Neural progenitor cell (in vitro differentiated cells): ENCODE measurements around the gene ARHGAP24.

Experiments
- CTCF ChIP-seq: fragments of 200-600 bp; sonication (generic); IDR thresholded peaks from 2 replicates; pipeline ENCODE4 v1.5.1; 2017; ENCODE audit warnings: antibody characterized with exemption, mild to moderate bottlenecking
- EZH2 ChIP-seq: fragments of 200-600 bp; sonication (generic); IDR thresholded peaks from 2 replicates; pipeline ENCODE4 v1.6.1; 2017; ENCODE audit warnings: antibody characterized with exemption, mild to moderate bottlenecking, moderate library complexity
- EZH2phosphoT487 ChIP-seq: fragments of 200-600 bp; sonication (generic); IDR thresholded peaks from 2 replicates; pipeline ENCODE4 v1.6.1; 2017; ENCODE audit warnings: antibody characterized with exemption

GRCh38 chr4:85751866-85752265 is 276.9 kb downstream of the ARHGAP24 start:
- TF ChIP-seq CTCF (no peak), EZH2phosphoT487 (no peak), EZH2 (no peak)
